Activated CD8-positive, alpha-beta T cell treated with anti-CD3 and anti-CD28 coated beads, Interleukin-2, amount 10 ng/mL, durations not matched to agents 7 days and 5 days (primary cell): ENCODE data around the gene CNGA2. TPM values are rescaled to one million over a fixed set of nuclear protein-coding genes. Genes with fewer than 3 reads are reported as not detected.

Source experiments
- ATAC-seq: fragments of 150-1000 bp; cut with Tn5 transposase; one replicate; pipeline ENCODE4 v1.10.0; 2021; ENCODE audit warnings: moderate library complexity
- CTCF ChIA-PET: fragments of 350-600 bp; sonication (Branson Sonifier 250); formaldehyde crosslinking; loops from one replicate; lab custom pipeline; 2021; ENCODE audit warnings: antibody characterized with exemption; lab: Charles Lee
- POLR2A ChIA-PET: fragments of 350-600 bp; sonication (Branson Sonifier 250); formaldehyde crosslinking; loops from one replicate; lab custom pipeline; 2021; ENCODE audit warnings: antibody characterized with exemption; lab: Charles Lee
- DNase-seq: peaks from one replicate; pipeline ENCODE4 v3.0.0-alpha.2; 2020
- H3K27ac Mint-ChIP-seq: one replicate; pipeline ENCODE4 v1.8.0; 2021; ENCODE audit warnings: mild to moderate bottlenecking, mixed read lengths
- H3K27me3 Mint-ChIP-seq: one replicate; pipeline ENCODE4 v1.8.0; 2021; ENCODE audit warnings: low read depth, mixed read lengths
- H3K36me3 Mint-ChIP-seq: one replicate; pipeline ENCODE4 v1.8.0; 2021; ENCODE audit warnings: low read depth, mixed read lengths
- H3K4me1 Mint-ChIP-seq: one replicate; pipeline ENCODE4 v1.8.0; 2021; ENCODE audit warnings: low read depth, mixed read lengths
- H3K4me3 Mint-ChIP-seq: one replicate; pipeline ENCODE4 v1.8.0; 2021; ENCODE audit warnings: mild to moderate bottlenecking, mixed read lengths
- H3K9me3 Mint-ChIP-seq: one replicate; pipeline ENCODE4 v1.8.0; 2022; ENCODE audit warnings: mixed read lengths; ENCODE audit not compliant: insufficient read depth
- total RNA-seq, 2 experiments: library from RNA; stranded (reverse); gene quantifications; one replicate each; pipeline ENCODE4 v1.2.3, GENCODE V29; 2021

The CNGA2 gene
- total RNA-seq, 2 experiments from 2014 or later = not detected

DNA sequence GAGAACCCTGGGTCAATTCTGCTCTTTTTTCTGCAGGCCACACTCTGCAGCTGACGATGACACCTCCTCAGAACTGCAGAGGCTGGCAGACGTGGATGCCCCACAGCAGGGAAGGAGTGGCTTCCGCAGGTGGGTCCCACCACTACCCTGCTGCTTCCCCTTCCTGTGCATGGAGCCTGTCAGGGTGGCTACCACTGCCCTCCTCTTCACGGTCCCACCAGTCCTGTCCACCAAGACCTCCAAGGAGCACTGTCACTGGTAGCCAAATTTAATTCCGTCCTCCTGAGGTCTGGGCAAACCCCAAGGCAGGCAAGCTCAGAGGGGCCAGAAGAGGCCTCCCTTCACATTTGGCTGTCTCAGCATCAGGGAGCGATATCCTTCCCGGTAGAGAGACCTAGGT, 4.2 kb downstream of the CNGA2 start:
- no peak overlapping the region for H3K27ac Mint-ChIP-seq
- DNase-seq = no peak
- H3K4me3 Mint-ChIP-seq = no peak overlapping the region
- no peaks in the 10 kb centered on the region for H3K9me3 Mint-ChIP-seq
- POLR2A ChIA-PET = no interaction called here
- H3K4me1 Mint-ChIP-seq = no peaks in the 10 kb centered on the region
- no peaks in the 10 kb centered on the region for H3K36me3 Mint-ChIP-seq
- no peaks in the 10 kb centered on the region for H3K27me3 Mint-ChIP-seq
- CTCF ChIA-PET = no interaction called here
- ATAC-seq = no peak

DNA sequence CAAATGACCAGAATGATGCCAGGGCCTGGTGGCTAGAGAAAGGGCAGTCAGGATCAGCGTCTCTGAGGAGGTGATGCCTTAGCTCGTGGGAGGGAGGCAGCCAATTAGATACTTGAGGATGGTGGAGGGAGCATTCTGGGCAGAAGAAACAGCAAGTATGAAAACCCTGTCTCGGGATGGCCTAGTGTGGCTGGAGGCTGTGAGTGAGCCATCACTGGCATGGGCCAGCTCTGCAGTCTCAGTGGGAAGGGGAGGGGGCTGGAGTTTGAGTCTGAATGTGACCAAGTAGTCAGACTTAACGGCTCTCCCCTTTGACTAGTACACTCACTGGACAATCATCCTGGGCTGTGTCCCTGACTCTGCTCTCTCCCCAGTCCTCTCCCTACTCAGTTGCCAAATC, 7.1 kb downstream of the CNGA2 start:
- no peak overlapping the region for H3K4me3 Mint-ChIP-seq

DNA sequence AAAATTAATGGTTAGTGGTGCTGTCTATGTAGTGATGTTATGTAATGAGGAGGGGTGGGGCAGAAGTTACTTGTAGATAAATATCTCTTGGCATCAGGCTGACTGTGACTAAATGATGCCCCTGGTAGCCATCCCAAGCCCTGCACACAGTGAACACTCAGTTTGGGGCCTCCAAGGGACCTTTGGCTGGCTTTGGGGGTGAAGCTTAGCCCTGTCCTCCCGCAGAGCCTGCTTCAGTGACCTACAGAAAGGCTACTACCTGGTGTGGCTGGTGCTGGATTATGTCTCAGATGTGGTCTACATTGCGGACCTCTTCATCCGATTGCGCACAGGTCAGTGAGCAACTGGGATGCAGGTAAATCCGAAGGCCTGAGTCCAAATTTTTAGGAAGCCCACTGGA, 7.8 kb downstream of the CNGA2 start:
- Mint-ChIP-seq H3K9me3 (no peaks in the 10 kb centered on the region), H3K36me3 (no peaks in the 10 kb centered on the region), H3K4me3 (no peak overlapping the region), H3K27ac (no peak overlapping the region), H3K27me3 (no peaks in the 10 kb centered on the region), H3K4me1 (no peaks in the 10 kb centered on the region)
- ChIA-PET CTCF (no interaction called here), POLR2A (no interaction called here)
- DNase-seq (no peak), ATAC-seq (no peak)

More for the DNA sequence above, 7.1 kb downstream of the CNGA2 start:
- ChIA-PET CTCF (no interaction called here), POLR2A (no interaction called here)
- no peak overlapping the region for H3K27ac Mint-ChIP-seq
- H3K36me3 Mint-ChIP-seq = no peaks in the 10 kb centered on the region
- no peaks in the 10 kb centered on the region for H3K9me3 Mint-ChIP-seq
- ATAC-seq (no peak), DNase-seq (no peak)
- H3K27me3 Mint-ChIP-seq = no peaks in the 10 kb centered on the region
- no peaks in the 10 kb centered on the region for H3K4me1 Mint-ChIP-seq

DNA sequence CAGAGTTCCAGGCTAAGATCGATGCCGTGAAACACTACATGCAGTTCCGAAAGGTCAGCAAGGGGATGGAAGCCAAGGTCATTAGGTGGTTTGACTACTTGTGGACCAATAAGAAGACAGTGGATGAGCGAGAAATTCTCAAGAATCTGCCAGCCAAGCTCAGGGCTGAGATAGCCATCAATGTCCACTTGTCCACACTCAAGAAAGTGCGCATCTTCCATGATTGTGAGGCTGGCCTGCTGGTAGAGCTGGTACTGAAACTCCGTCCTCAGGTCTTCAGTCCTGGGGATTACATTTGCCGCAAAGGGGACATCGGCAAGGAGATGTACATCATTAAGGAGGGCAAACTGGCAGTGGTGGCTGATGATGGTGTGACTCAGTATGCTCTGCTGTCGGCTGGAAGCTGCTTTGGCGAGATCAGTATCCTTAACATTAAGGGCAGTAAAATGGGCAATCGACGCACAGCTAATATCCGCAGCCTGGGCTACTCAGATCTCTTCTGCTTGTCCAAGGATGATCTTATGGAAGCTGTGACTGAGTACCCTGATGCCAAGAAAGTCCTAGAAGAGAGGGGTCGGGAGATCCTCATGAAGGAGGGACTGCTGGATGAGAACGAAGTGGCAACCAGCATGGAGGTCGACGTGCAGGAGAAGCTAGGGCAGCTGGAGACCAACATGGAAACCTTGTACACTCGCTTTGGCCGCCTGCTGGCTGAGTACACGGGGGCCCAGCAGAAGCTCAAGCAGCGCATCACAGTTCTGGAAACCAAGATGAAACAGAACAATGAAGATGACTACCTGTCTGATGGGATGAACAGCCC, 9.3 kb downstream of the CNGA2 start:
- Mint-ChIP-seq H3K4me3 (no peak overlapping the region), H3K36me3 (no peaks in the 10 kb centered on the region), H3K27me3 (no peaks in the 10 kb centered on the region), H3K4me1 (no peaks in the 10 kb centered on the region), H3K9me3 (no peaks in the 10 kb centered on the region), H3K27ac (no peak overlapping the region)
- DNase-seq (no peak), ATAC-seq (no peak)
- ChIA-PET CTCF (no interaction called here), POLR2A (no interaction called here)

DNA sequence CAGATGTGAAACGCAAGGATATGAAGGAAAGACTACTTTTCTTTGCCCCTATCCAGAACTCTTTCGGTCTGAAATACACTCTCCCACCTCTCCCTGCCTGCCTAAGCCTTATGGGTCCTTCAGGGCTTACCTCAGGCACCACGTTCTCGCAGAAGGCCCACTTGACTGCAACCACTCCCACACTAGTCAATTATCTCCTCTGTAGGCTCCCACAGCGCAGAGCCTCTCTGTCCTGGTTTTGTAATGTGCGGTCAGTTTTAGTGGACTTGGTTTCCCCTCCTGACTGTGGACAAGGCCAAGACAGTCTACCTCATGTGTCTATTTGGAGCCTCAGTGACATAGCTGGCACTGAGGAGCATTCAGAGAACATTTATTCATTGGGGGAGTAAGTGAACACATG, 11.1 kb downstream of the CNGA2 start:
- CTCF ChIA-PET = no interaction called here
- POLR2A ChIA-PET = no interaction called here
- Mint-ChIP-seq H3K36me3 (no peaks in the 10 kb centered on the region), H3K27me3 (peaks cover 2% of the 10 kb centered on the region), H3K4me3 (no peak overlapping the region), H3K4me1 (no peaks in the 10 kb centered on the region), H3K9me3 (no peaks in the 10 kb centered on the region), H3K27ac (no peak overlapping the region)
- ATAC-seq (no peak), DNase-seq (no peak)

DNA sequence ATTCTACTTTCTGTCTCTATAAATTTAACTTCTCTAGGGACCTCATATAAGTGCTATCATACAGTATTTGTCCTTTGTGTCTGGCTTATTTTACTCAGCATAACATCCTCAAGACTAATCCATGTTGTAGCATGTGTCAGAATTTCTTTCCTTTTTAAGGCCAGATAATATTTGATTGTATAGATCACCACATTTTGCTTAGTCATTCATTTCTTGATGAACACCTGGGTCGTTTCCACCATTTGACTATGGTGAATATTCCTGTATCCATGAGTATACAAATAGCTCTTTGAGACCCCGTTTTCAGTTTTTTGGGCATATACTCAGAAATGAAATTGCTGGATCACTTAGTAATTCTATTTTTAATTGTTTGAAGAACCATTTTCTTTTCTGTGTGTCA, 12.0 kb downstream of the CNGA2 start:
- no peak for DNase-seq
- H3K27me3 Mint-ChIP-seq = peaks cover 2% of the 10 kb centered on the region
- CTCF ChIA-PET = no interaction called here
- POLR2A ChIA-PET = no interaction called here
- no peak overlapping the region for H3K4me3 Mint-ChIP-seq
- H3K4me1 Mint-ChIP-seq = no peaks in the 10 kb centered on the region
- no peak overlapping the region for H3K27ac Mint-ChIP-seq
- no peak for ATAC-seq
- no peaks in the 10 kb centered on the region for H3K36me3 Mint-ChIP-seq
- H3K9me3 Mint-ChIP-seq = no peaks in the 10 kb centered on the region

DNA sequence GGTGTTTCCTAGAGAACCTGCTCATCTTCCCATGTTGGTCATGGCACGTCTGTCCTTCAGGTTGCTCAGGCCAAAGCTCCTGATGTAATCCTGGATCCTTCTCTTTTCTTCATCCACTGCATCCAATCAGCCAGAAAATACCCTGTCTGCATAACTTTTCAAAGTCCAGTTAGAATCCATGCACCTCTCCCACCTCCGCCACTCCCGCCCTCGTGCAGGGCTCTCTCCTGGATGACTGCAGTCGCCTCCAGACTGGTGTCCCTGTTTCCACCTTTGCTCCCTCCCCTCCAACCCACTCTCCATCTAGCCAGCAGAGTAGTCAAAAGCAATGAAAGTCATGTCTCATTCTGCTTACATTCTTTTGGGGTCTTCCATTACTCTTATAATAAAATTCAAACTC, 16.0 kb downstream of the CNGA2 start:
- POLR2A ChIA-PET = no interaction called here
- CTCF ChIA-PET = interaction anchor here (1.0 kb wide), 1 partner anchor 882 kb away, joined by 4 read pairs; no protein-coding TSS in a partner anchor
- peaks cover 2% of the 10 kb centered on the region for H3K27me3 Mint-ChIP-seq

DNA sequence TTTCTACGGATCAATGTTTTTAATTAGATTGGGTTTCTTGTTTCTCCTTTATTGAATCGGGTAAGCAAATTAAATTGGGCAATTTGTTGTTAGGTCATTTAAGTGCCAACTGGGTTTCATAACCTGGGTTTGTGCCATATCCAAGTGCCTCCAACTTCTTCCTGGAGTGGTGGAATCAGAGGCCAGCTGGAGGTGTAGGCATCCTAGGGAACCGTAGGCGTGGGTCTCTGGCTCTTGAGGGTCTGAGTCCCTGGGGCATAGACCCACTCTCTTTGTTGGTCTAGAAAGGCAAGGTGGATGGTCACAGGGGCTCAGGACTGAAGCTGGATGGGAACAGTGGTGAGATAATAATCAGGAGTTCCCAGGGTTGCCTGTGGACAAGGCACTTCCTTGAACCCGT, 18.3 kb downstream of the CNGA2 start:
- ChIA-PET CTCF (interaction anchor here (3.5 kb wide), 1 partner anchor 880 kb away, joined by 18 read pairs; no protein-coding TSS in a partner anchor), POLR2A (no interaction called here)
- Mint-ChIP-seq H3K9me3 (no peaks in the 10 kb centered on the region), H3K4me3 (no peak overlapping the region), H3K4me1 (no peaks in the 10 kb centered on the region), H3K36me3 (no peaks in the 10 kb centered on the region), H3K27ac (no peak overlapping the region), H3K27me3 (peaks cover 2% of the 10 kb centered on the region)
- DNase-seq (no peak), ATAC-seq (no peak)

More for the DNA sequence above, 16.0 kb downstream of the CNGA2 start:
- no peaks in the 10 kb centered on the region for H3K36me3 Mint-ChIP-seq
- H3K4me1 Mint-ChIP-seq = no peaks in the 10 kb centered on the region
- no peak overlapping the region for H3K4me3 Mint-ChIP-seq
- ATAC-seq = no peak
- no peaks in the 10 kb centered on the region for H3K9me3 Mint-ChIP-seq
- no peak for DNase-seq
- no peak overlapping the region for H3K27ac Mint-ChIP-seq

DNA sequence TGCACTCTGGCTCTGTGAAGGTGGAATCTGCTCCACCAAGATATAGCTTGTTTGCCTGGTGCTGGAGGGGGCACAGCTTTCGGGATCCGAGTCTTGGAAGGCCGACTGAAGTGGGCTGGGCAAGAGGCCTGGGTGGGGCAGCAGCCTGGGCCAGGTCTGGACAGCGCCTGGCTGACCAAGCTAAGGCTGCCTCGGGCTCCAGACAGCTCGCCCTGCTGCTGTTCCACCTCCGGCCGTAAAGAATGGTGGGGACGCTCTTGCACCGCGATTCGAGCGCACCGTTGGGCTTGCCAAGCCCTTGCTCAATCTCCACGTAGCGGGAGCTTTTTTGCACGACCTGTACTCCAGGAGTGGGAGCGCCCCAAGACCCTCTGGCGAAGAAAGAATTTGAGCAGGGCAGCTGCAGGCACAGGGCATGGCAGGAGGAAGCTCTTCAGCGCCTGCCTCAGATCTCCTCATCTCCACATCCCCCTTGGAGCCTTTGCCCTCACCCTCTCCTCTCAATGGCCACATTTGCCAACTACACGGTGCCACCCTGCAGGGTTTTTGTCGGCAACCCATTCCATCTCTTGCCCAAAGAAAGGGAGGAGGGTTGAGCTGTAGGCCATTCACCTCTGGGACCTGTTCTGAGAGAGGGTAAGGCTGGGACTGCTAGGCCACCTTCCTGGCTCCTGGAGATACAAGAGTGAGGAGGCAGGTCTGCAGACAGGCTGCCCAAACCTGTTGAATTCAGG, 18.9 kb downstream of the CNGA2 start:
- Mint-ChIP-seq H3K36me3 (no peaks in the 10 kb centered on the region), H3K27ac (no peak overlapping the region), H3K4me3 (no peak overlapping the region), H3K4me1 (no peaks in the 10 kb centered on the region), H3K9me3 (no peaks in the 10 kb centered on the region), H3K27me3 (peaks cover 2% of the 10 kb centered on the region)
- POLR2A ChIA-PET = no interaction called here
- CTCF ChIA-PET = interaction anchor here (3.5 kb wide), 1 partner anchor 879 kb away, joined by 18 read pairs; no protein-coding TSS in a partner anchor
- ATAC-seq (no peak), DNase-seq (peak; percentile 24)

DNA sequence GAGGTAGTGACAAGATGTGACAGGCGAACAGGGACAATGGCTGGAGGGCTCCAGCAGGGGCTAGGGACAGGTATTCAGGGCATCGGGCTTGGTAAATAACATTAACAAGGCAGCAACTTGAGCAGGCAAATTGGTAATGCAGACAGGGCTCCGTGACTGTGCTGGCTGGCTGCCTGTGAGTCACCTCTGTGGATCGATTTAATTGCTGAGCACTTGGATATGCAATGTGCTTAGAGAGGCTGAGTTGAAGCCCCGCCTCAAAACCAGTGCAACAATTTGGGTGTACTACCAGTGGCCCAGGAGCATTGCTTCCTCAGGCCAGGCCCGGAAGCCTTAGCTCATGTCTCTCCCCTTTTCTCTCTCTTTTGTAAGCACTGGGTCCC, 19.5 kb downstream of the CNGA2 start:
- H3K9me3 Mint-ChIP-seq = no peaks in the 10 kb centered on the region
- no peaks in the 10 kb centered on the region for H3K36me3 Mint-ChIP-seq
- no peak overlapping the region for H3K27ac Mint-ChIP-seq
- H3K4me3 Mint-ChIP-seq = no peak overlapping the region
- peaks cover 2% of the 10 kb centered on the region for H3K27me3 Mint-ChIP-seq
- no peak for DNase-seq
- no peaks in the 10 kb centered on the region for H3K4me1 Mint-ChIP-seq
- ChIA-PET CTCF (interaction anchor here (3.5 kb wide), 1 partner anchor 879 kb away, joined by 18 read pairs; no protein-coding TSS in a partner anchor), POLR2A (no interaction called here)
- ATAC-seq = no peak

DNA sequence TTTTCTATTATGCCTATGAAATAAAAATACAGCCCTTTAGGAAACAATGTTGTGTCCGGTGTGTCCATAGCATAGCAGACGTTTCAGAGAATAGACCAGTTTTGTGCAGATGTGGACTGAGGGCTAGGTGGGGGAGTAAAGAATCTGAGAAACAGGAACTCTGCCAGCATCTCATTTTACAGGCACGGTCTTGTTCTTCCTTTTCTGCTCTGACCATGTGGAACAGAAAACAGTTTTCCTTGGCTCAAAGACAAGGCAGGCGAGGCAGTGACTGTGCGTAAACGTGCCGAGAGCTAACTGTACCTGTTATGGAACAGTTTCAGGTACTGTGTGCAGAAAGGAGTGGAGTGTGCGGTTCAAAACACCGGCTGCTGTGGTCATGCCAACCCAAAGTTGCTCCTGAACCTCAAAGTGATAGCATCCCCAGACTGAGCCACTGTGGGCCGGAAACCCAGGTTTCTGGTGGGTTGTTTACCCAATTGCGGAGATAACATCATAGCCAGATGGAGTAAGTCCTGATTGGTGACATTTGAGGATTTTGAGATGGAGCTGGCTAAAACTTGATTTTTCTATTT, 20.2 kb downstream of the CNGA2 start:
- ChIA-PET POLR2A (no interaction called here), CTCF (no interaction called here)
- Mint-ChIP-seq H3K9me3 (no peaks in the 10 kb centered on the region), H3K4me3 (no peak overlapping the region), H3K27ac (no peak overlapping the region), H3K36me3 (no peaks in the 10 kb centered on the region), H3K27me3 (peaks cover 2% of the 10 kb centered on the region), H3K4me1 (no peaks in the 10 kb centered on the region)
- no peak for ATAC-seq
- no peak for DNase-seq
